K562 (cell line): ENCODE measurements around the gene NYNRIN. TPM values are rescaled to one million over a fixed set of nuclear protein-coding genes. Genes with fewer than 3 reads are reported as not detected.

Experiments used
- ATAC-seq: fragments of 200-7000 bp; cut with Tn5 transposase; 3 replicates; pipeline ENCODE4 v1.9.1; 2020; ENCODE audit warnings: moderate library complexity
- BruUV-seq: library from RNA; stranded (reverse); fragments of 400-500 nt; replicated peaks from 2 replicates; lab custom pipeline; 2021; lab: Mats Ljungman, UMichigan
- CTCF ChIA-PET: fragments of 300-600 bp; formaldehyde crosslinking; extraction: SDS; loops from one replicate; lab custom pipeline; 2021; ENCODE audit warnings: low intra/inter-chr PET ratio; lab: Yijun Ruan, JAX
- POLR2A ChIA-PET: fragments of 300-600, 350-650 bp; sonication (Branson Sonifier 250); formaldehyde crosslinking; extraction: SDS; loops from one replicate; lab custom pipeline; 2021; ENCODE audit warnings: antibody characterized with exemption, inconsistent platforms; lab: Yijun Ruan, JAX
- DNase-seq, 4 experiments: peaks; one replicate each; pipeline versions ENCODE4 v3.0.0 to v3.0.0-alpha.2; 2011 to 2018; ENCODE audit warnings: low spot score in 3 of 4, mixed read lengths in 3 of 4; ENCODE audit errors: extremely low read depth in 1 of 4
- FAIRE-seq: peaks from 2 replicates; lab custom pipeline; 2011; peaks lifted over from hg19 to GRCh38; lab: Jason Lieb, UNC
- H2AFZ ChIP-seq: 2 replicates; pipeline ENCODE4 v1.6.0; 2011; ENCODE audit warnings: low read depth, low read length, control low read depth, inconsistent platforms
- H3K27ac ChIP-seq: fragments of 200-600 bp; 3 replicates; pipeline ENCODE4 v1.8.0; 2011; ENCODE audit warnings: low read depth, mild to moderate bottlenecking, control low read depth, inconsistent platforms, low read length, moderate library complexity, mixed read lengths; ENCODE audit errors: extremely low read depth
- H3K27me3 ChIP-seq, 2 experiments: fragments of 300-600 bp in 1 of 2; 2 replicates in 1 of 2; 3 replicates in 1 of 2; pipeline versions ENCODE4 v1.6.0 to v1.8.0; 2011; ENCODE audit warnings: inconsistent platforms in 2 of 2, low read length in 2 of 2, mild to moderate bottlenecking in 1 of 2, mixed read lengths in 1 of 2, moderate library complexity in 1 of 2; ENCODE audit not compliant: control insufficient read depth in 2 of 2, insufficient read depth in 2 of 2
- H3K36me3 ChIP-seq: fragments of 300-600 bp; 3 replicates; pipeline ENCODE4 v1.8.0; 2011; ENCODE audit warnings: mild to moderate bottlenecking, low read length, inconsistent platforms; ENCODE audit not compliant: control insufficient read depth, insufficient read depth
- H3K4me1 ChIP-seq, 2 experiments: fragments of 200-600 bp in 1 of 2; replicated peaks in 1 of 2; 2 replicates in 1 of 2; 3 replicates in 1 of 2; pipeline versions ENCODE4 v1.5.1 to v1.8.0; 2011; ENCODE audit warnings: inconsistent platforms in 2 of 2, low read length in 2 of 2, mild to moderate bottlenecking in 1 of 2, mixed read lengths in 1 of 2, moderate library complexity in 1 of 2; ENCODE audit not compliant: control insufficient read depth in 2 of 2, insufficient read depth in 2 of 2
- H3K4me2 ChIP-seq: 2 replicates; pipeline ENCODE4 v1.6.1; 2011; ENCODE audit warnings: low read length, control low read depth, inconsistent platforms, mixed read lengths; ENCODE audit not compliant: insufficient read depth
- H3K4me3 ChIP-seq: fragments of 200-600 bp; sonication (generic), shearing (Covaris generic); 2 replicates; pipeline ENCODE4 v1.5.1; 2016; ENCODE audit warnings: control low read depth, inconsistent platforms
- H3K79me2 ChIP-seq: fragments of 200-600 bp; 3 replicates; pipeline ENCODE4 v1.8.0; 2011; ENCODE audit warnings: low read length, inconsistent platforms; ENCODE audit not compliant: control insufficient read depth, insufficient read depth
- H3K9ac ChIP-seq, 2 experiments: 2 replicates each; pipeline versions ENCODE4 v1.6.0 to v1.6.1; 2011; ENCODE audit warnings: low read depth in 2 of 2, low read length in 2 of 2, control low read depth in 1 of 2, inconsistent platforms in 1 of 2, mild to moderate bottlenecking in 1 of 2, mixed read lengths in 1 of 2; ENCODE audit not compliant: insufficient read depth in 1 of 2
- H3K9me1 ChIP-seq: one replicate; pipeline ENCODE4 v1.6.0; 2011; ENCODE audit warnings: inconsistent platforms, mild to moderate bottlenecking, low read length, moderate library complexity; ENCODE audit not compliant: control insufficient read depth, insufficient read depth
- H3K9me3 ChIP-seq: replicated peaks from 2 replicates; pipeline ENCODE4 v1.5.1; 2011; ENCODE audit warnings: low read depth, low read length, inconsistent platforms; ENCODE audit not compliant: control insufficient read depth, insufficient read depth
- H4K20me1 ChIP-seq: replicated peaks from 2 replicates; pipeline ENCODE4 v1.6.1; 2011; ENCODE audit warnings: low read length, inconsistent platforms, mixed read lengths; ENCODE audit not compliant: control insufficient read depth, insufficient read depth
- DACH1 ChIP-seq: fragments of 450-650 bp; IDR thresholded peaks from 2 replicates; pipeline ENCODE4 v1.6.1; 2018; ENCODE audit not compliant: partially characterized antibody
- MLX ChIP-seq, 2 experiments: fragments of 450-650 bp in 1 of 2; sonication (generic) in 1 of 2; formaldehyde crosslinking; conservative IDR thresholded peaks; 2 replicates each; pipeline versions ENCODE4 v1.4.0 to v1.8.1; 2020 to 2022; ENCODE audit warnings: mild to moderate bottlenecking in 1 of 2, missing genetic modification reagents in 1 of 2
- MTA3 ChIP-seq: fragments of 450-650 bp; formaldehyde crosslinking; IDR thresholded peaks from 2 replicates; pipeline ENCODE4 v1.6.1; 2017; ENCODE audit warnings: mild to moderate bottlenecking, borderline replicate concordance
- NCOA1 ChIP-seq: fragments of 450-650 bp; IDR thresholded peaks from 2 replicates; pipeline ENCODE4 v1.6.1; 2016; ENCODE audit warnings: low read depth
- RB1 ChIP-seq: fragments of 450-650 bp; IDR thresholded peaks from 2 replicates; pipeline ENCODE4 v1.6.1; 2017; ENCODE audit warnings: low read depth, mild to moderate bottlenecking
- ZFX ChIP-seq: sonication (generic); formaldehyde crosslinking; IDR thresholded peaks from 2 replicates; pipeline ENCODE4 v1.8.0; 2022; ENCODE audit warnings: mild to moderate bottlenecking, missing genetic modification reagents, moderate library complexity
- WGBS: fragments of 100-300 bp; shearing (Covaris generic); methylation state at CpG from one replicate; pipeline ENCODE4 v1.1.6; 2016; ENCODE audit warnings: low coverage, mixed read lengths; ENCODE audit not compliant: insufficient coverage; ENCODE audit errors: missing lambda C conversion rate; 5-methylcytosine and 5-hydroxymethylcytosine counted together
- in situ Hi-C: fragments of 300-500 bp; cut with MboI; formaldehyde crosslinking; loops from 4 replicates; pipeline ENCODE4 v1.15.0; 2018; ENCODE audit warnings: inconsistent platforms, mixed read lengths
- intact Hi-C: fragments of 100-400 bp; cut with micrococcal nuclease; formaldehyde crosslinking; loops from 2 replicates; pipeline ENCODE4 v1.14.2; 2022
- polyA plus RNA-seq, 8 experiments: library from polyadenylated mRNA; depleted of rRNA in 4 of 8; stranded (reverse) in 5 of 8; unstranded in 3 of 8; fragments of >200 nt; fragmentation: Nextera tagmentation in 2 of 8; fragmentation: Illumina TruSeq in 1 of 8; extraction: Ambion mirVana in 2 of 8; extraction: Trizol in 1 of 8; gene quantifications; 2 replicates each; pipeline versions ENCODE4 v1.2.1 to v1.2.3, GENCODE V29; 2011 to 2014; ENCODE audit warnings: inconsistent platforms in 1 of 8, missing spikeins in 1 of 8
- total RNA-seq, 7 experiments: library from RNA; depleted of rRNA in 6 of 7; stranded (reverse); fragments of >200 nt in 6 of 7; fragmentation: Illumina TruSeq in 2 of 7; extraction: Trizol in 2 of 7; gene quantifications; 2 replicates each; pipeline versions ENCODE4 v1.2.1 to v1.2.3, GENCODE V29; 2011 to 2021; ENCODE audit warnings: low replicate concordance in 1 of 7

The NYNRIN gene
- total and polyA plus RNA-seq, 9 of the 15 experiments (the other 6 are each of a cell fraction or from before 2014, with no cell fraction given): 0.04 to 1.2 (median 0.28) TPM

- POLR2A ChIA-PET: interaction anchor here (0.8 kb wide), 1 partner anchor 24 kb away, joined by 3 read pairs; no protein-coding TSS in a partner anchor
- WGBS: 50% methylated on average over 1 of the region's 1 CpG
- intact Hi-C loops: no loop called here
Observed at GRCh38 chr14:24458736-24459135, 59.9 kb downstream of the NYNRIN start.

GRCh38 chr14:24459331-24459730, 60.5 kb downstream of the NYNRIN start:
- Histone ChIP-seq H3K9ac (no peak overlapping the region), H3K4me3 (no peak overlapping the region), H3K4me2 (no peak overlapping the region), H3K4me1 (no peaks in the 10 kb centered on the region; a peak in 2 of 5 replicates), H3K79me2 (no peaks in the 10 kb centered on the region), H3K9me1 (no peaks in the 10 kb centered on the region), H3K36me3 (no peaks in the 10 kb centered on the region), H2AFZ (no peak overlapping the region), H3K27me3 (no peaks in the 10 kb centered on the region), H3K27ac (no peak overlapping the region), H3K9me3 (no peaks in the 10 kb centered on the region), H4K20me1 (no peaks in the 10 kb centered on the region)
- POLR2A ChIA-PET: no interaction called here
- peak; percentile 9 for TF ChIP-seq DACH1
- no peak for TF ChIP-seq MTA3
- intact Hi-C loops: no loop called here
- FAIRE-seq (no peak), DNase-seq (no peak), ATAC-seq (no peak)
- CTCF ChIA-PET: no interaction called here
- BruUV-seq: no TSS peak
- in situ Hi-C loops: no loop called here
- WGBS: 0% methylated on average over 1 of the region's 3 CpGs

More at GRCh38 chr14:24458736-24459135, 59.9 kb downstream of the NYNRIN start:
- FAIRE-seq (no peak), ATAC-seq (no peak), DNase-seq (no peak)
- in situ Hi-C loops: no loop called here
- H3K9me3 ChIP-seq: no peaks in the 10 kb centered on the region
- H3K27ac ChIP-seq: no peak overlapping the region
- no peak overlapping the region for H3K9ac ChIP-seq
- H3K9me1 ChIP-seq: no peaks in the 10 kb centered on the region
- no peaks in the 10 kb centered on the region for H4K20me1 ChIP-seq
- CTCF ChIA-PET: no interaction called here
- H3K27me3 ChIP-seq: no peaks in the 10 kb centered on the region
- H3K4me3 ChIP-seq: no peak overlapping the region
- no peaks in the 10 kb centered on the region; a peak in 2 of 5 replicates for H3K4me1 ChIP-seq
- no peaks in the 10 kb centered on the region for H3K36me3 ChIP-seq
- TF ChIP-seq MLX (CRISPR knock-in tag; conservative IDR thresholded peaks at IDR 0.05) (no peak), ZFX (no peak), RB1 (no peak), NCOA1 (no peak)
- no peak overlapping the region for H3K4me2 ChIP-seq
- no TSS peak for BruUV-seq
- H3K79me2 ChIP-seq: no peaks in the 10 kb centered on the region
- H2AFZ ChIP-seq: no peak overlapping the region
